HG03442 (cell line): Measurements from ENCODE around the gene RNF208.
A peak's percentile ranks its signal among the peaks of the same experiment; 100 is the strongest.
"Not testable (repeated sequence)": the region's sequence is repeated elsewhere in the genome, so short reads cannot be mapped to it uniquely, and the experiment has no call there.

Source experiments
- ATAC-seq: cut with Tn5 transposase; IDR thresholded peaks from one replicate; pipeline ENCODE4 v1.9.1; 2021; ENCODE audit warnings: mild to moderate bottlenecking, moderate library complexity; ENCODE audit not compliant: unreplicated experiment

Gene RNF208

GRCh38 chr9:137240318-137240840, 18.3 kb upstream of the RNF208 start:
- peak; percentile 12 for ATAC-seq

GRCh38 chr9:137239541-137240200, 17.6 kb upstream of the RNF208 start:
- ATAC-seq, result not testable (repeated sequence)

- ATAC-seq, result no peak
These were observed 16.0 kb upstream of the RNF208 start for GRCh38 chr9:137237759-137238726.

GRCh38 chr9:137236936-137237421, 14.9 kb upstream of the RNF208 start:
- no peak for ATAC-seq

GRCh38 chr9:137236238-137236935, 14.3 kb upstream of the RNF208 start:
- no peak for ATAC-seq

GRCh38 chr9:137235424-137236237, 13.6 kb upstream of the RNF208 start:
- no peak for ATAC-seq

GRCh38 chr9:137234758-137235423, 12.9 kb upstream of the RNF208 start:
- ATAC-seq, result no peak

GRCh38 chr9:137234055-137234697, 12.1 kb upstream of the RNF208 start:
- no peak for ATAC-seq

- no peak for ATAC-seq
These were observed 11.3 kb upstream of the RNF208 start for GRCh38 chr9:137233143-137233980.

- ATAC-seq, result no peak
These were observed 10.5 kb upstream of the RNF208 start for GRCh38 chr9:137232510-137232909.

- no peak for ATAC-seq
These were observed 10.1 kb upstream of the RNF208 start for GRCh38 chr9:137232101-137232500.

GRCh38 chr9:137231372-137232039, 9.5 kb upstream of the RNF208 start:
- no peak for ATAC-seq

- ATAC-seq, result no peak
These were observed 8.8 kb upstream of the RNF208 start, which contains the start of gene SLC34A3 for GRCh38 chr9:137230705-137231371. TSS of gene SLC34A3 (plus strand) at chr9:137230901. CDS start at chr9:137231703, 802 bp downstream.

- no peak for ATAC-seq
These were observed 8.1 kb upstream of the RNF208 start for GRCh38 chr9:137229903-137230704.

GRCh38 chr9:137228968-137229896, 7.2 kb upstream of the RNF208 start:
- ATAC-seq, result no peak
